ENCODE results near the gene TRAPPC8. TPM values are rescaled to one million over a fixed set of nuclear protein-coding genes. Genes with fewer than 3 reads are reported as not detected.
"Not testable (repeated sequence)": the region's sequence is repeated elsewhere in the genome, so short reads cannot be mapped to it uniquely, and the experiment has no call there.

Gene TRAPPC8
- total RNA-seq, 1 donor from 2014 or later = 106 TPM

DNA sequence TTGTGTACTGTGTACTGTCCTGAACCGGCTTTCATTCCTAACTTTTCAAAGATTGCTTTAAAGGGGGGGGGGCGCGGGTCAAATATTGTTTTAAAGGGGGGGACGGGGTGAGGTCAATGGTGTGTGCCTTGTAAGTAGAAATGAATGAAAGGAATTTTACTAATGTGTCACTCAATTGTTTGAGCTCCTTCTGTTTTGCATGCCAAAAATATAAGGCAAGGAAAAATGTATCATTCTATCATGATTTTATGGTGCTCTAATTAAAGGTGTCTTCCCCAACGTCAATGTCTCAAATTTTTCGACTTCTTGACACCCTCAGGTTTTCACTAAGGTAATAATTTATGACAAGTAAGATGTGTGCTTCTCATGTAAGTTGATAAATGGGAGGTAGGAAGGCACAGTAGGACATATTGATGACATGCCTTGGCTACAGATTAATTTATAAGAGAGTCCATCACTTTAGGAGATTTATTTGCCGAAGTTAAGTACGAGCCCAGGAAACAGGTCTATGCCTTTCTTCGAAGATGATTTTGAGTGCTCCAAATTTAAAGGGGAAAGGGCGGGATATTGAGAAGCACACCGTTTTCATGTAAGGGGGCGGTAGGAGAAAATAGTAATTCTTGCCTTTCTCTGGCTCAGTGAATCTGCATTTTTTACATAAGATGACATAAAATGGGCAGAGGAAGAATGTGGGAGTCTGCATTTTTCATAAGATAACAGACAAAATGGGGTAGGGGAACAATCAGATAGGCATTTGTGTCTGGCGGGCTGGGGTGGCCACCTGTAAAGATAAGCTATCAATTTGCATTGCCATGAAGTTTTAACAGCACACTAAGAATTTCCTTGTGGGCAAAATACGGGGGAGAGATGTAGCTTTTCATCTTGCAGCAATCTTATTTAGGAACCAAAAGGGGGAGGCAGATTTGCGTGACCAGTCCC is 1.2 kb upstream of the TRAPPC8 start:
- no peak for DNase-seq (ENCODE audit: low spot score in 2 of 2)
- FAIRE-seq = no peak

DNA sequence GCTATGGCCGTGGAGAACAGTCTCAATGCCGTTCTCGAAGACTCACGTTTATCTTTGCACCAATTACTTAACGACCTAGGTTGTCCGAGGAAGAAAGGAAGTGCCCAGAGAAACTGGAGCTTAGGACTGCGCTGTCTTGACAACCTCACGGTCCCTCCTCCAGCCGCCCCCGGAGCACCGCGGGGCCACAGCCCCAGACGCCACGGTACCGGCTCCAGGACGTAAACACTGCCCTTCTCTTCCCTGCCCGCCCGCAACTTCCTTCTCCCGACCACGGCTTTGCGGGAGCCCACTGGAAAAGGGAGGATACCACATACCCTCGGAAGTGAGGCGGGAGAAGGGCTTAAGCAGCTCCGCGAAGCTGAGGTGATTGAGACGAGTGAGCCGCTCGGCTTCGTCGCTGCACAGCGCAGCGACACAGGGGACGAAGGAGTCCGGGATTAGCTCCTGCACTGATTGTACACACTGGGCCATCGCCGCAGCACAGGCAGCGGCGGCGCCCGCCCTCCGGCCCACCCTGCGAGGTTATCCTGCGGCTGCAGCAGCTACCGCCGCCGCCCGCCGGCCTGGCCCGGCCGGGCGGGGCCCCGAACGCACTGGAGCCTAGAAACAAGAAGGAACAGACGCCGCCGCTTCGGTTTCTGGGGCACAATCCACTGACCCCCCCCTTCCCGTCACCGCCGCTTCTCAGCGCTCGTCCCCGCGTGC is 483 bp downstream of the TRAPPC8 start:
- FAIRE-seq = no peak
- DNase-seq (ENCODE audit: low spot score in 2 of 2) = peak in 1 of 2 donors; percentile 38

GRCh38 chr18:31941010-31941809 is 1.7 kb downstream of the TRAPPC8 start:
- DNase-seq (ENCODE audit: low spot score in 2 of 2) (no peak), FAIRE-seq (no peak)

GRCh38 chr18:31934773-31935172 is 8.2 kb downstream of the TRAPPC8 start:
- DNase-seq (ENCODE audit: low spot score in 2 of 2); FAIRE-seq: not testable (repeated sequence)

DNA sequence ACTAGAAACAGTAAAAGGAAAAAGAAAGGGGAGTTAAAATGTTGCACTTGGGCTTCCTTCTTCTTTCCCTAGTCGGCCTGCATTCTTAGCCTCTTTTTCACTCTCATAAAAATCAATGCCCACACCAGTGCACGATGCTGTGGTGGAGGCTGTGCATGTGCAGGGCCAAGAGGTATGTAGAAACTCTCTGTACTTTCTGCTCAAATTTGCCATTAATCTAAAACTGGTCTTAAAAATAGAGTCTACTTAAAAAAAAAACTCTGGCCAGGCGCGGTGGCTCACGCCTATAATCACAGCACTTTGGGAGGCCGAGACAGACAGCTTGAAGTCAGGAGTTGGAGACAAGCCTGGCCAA is 11.1 kb downstream of the TRAPPC8 start:
- FAIRE-seq = no peak

DNA sequence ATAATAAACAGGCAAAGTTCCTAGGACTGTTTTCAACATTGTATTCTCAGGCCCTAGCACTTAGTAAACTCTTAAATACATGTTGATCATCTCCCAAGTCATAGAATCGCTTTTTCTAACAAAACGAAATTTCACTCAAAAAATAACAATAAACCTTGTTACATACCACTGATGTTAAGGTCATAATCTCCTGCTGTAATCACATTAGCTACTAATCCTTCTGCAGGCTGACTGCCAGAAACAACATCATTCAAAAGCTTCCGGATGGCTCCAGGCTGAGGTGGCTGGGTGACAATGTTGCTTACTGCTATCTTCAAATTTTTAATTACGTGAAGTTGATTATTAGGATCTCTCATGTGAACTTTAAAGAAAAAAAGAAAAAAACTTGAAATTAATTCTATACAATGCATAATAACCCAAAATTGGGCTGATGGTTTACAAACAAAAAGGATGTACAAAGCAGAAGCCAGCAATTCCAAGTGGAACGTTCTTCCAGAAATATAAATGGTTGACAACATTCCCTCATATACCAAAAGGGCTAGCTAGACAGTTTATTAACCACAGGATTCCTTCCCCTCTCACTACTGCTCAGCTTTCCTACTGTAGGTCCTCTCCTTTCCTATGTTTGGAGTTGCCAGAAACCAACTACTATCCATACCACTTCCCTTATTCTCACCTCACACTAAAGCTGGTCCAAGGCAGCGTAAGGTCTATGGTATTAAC is 11.6 kb downstream of the TRAPPC8 start:
- no peak for DNase-seq (ENCODE audit: low spot score in 2 of 2)
- no peak for FAIRE-seq

More for the DNA sequence above, 11.1 kb downstream of the TRAPPC8 start:
- DNase-seq (ENCODE audit: low spot score in 2 of 2) = no peak

DNA sequence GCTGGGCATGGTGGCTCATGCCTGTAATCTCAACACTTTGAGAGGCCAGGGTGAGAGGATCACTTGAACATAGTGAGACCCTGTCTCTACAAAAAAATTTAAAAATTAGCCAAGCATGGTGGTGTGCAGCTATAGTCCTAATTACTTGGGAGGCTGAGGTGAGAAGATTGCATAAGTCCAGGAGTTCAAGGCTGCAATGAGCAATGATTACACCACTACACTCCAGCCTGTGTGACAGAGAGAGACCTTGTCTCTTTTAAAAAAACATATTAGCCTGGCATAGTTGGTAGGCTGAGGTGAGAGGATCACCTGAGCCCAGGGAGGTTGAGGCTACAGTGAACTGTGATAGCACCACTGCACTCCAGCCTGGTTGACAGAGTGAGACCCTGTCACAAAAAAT is 13.7 kb downstream of the TRAPPC8 start:
- FAIRE-seq (no peak), DNase-seq (ENCODE audit: low spot score in 2 of 2) (no peak)

GRCh38 chr18:31926988-31927387 is 15.9 kb downstream of the TRAPPC8 start:
- not testable (repeated sequence) for FAIRE-seq

DNA sequence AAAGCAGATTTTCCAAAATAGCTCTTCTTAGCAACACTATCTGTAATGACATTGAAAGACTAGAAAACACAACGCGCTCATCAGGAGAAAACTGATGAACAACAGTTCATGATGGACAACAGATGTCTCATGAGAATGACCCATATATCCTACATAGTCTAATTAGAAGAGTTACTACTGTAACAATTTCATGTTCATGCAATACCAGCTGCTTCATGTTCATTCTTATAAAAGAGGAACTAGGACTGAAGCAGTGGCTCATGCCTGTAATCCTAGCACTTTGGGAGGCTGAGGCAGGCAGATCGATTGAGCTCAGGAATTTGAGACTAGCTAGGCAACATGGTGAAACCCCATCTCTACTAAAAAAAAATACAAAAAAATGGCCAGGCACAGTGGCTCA is 22.7 kb downstream of the TRAPPC8 start:
- DNase-seq (ENCODE audit: low spot score in 2 of 2) (no peak), FAIRE-seq (no peak)

More at GRCh38 chr18:31926988-31927387, 15.9 kb downstream of the TRAPPC8 start:
- DNase-seq (ENCODE audit: low spot score in 2 of 2) = not testable (repeated sequence)

DNA sequence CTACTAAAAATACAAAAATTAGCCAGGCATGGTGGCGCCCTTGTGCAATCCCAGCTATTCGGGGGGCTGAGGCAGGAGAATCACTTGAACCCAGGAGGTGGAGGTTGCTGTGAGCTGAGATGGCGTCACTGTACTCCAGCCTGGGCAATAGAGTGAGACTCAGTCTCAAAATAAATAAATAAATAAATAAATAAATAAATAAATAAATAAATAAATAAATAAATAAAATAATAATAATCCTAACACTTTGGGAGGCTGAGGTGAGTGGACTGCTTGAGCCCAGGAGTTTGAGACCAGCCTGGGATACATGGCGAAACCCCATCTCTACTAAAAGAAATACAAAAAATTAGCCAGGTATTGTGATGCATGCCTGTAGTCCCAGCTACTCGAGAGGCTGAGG is 23.6 kb downstream of the TRAPPC8 start:
- FAIRE-seq; DNase-seq (ENCODE audit: low spot score in 2 of 2): not testable (repeated sequence)

GRCh38 chr18:31918733-31919132 is 24.2 kb downstream of the TRAPPC8 start:
- FAIRE-seq (no peak), DNase-seq (ENCODE audit: low spot score in 2 of 2) (no peak)

- DNase-seq (ENCODE audit: low spot score in 2 of 2) (no peak), FAIRE-seq (no peak)
Observed at GRCh38 chr18:31901063-31901462, 41.9 kb downstream of the TRAPPC8 start.

DNA sequence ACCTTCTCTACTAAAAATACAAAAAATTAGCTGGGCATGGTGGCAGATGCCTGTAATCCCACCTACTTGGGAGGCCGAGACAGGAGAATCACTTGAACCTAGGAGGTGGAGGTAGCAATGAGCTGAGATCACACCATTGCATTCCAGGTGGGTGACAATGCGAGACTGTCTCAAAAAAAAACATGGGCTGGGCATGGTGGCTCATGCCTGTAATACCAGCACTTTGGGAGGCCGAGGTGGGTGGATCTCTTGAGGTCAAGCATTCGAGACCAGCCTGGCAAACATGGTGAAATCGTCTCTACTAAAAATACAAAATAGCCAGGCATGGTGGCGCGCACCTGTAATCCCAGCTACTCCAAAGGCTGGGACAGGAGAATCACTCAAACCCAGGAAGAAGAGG is 43.2 kb downstream of the TRAPPC8 start:
- DNase-seq (ENCODE audit: low spot score in 2 of 2); FAIRE-seq: not testable (repeated sequence)

DNA sequence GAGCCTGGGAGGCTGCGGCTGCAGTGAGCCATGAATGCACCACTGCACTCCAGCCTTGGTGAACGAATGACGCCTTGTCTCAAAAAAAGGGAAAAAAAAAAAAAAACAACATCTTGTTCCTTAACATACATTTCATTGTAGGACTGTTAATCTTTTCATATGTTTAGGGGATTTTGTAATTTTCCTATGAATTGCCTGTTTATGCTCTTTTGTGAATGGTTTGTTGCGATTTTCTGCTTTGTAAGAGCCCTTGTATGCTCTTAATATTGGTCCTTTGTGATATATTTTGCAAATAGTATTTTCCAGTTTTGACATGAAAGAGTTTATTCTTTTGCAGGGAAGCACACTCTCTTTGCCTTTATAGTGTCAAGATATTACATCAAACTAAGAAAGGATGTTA is 50.0 kb downstream of the TRAPPC8 start:
- no peak for DNase-seq (ENCODE audit: low spot score in 2 of 2)
- FAIRE-seq = no peak

- no peak for DNase-seq (ENCODE audit: low spot score in 2 of 2)
- no peak for FAIRE-seq
Observed at GRCh38 chr18:31891566-31891965, 51.4 kb downstream of the TRAPPC8 start.

GRCh38 chr18:31884020-31884419 is 58.9 kb downstream of the TRAPPC8 start:
- no peak for DNase-seq (ENCODE audit: low spot score in 2 of 2)

GRCh38 chr18:31880186-31880898 is 62.6 kb downstream of the TRAPPC8 start:
- no peak for DNase-seq (ENCODE audit: low spot score in 2 of 2)
- no peak for FAIRE-seq

More at GRCh38 chr18:31884020-31884419, 58.9 kb downstream of the TRAPPC8 start:
- no peak for FAIRE-seq

- DNase-seq (ENCODE audit: low spot score in 2 of 2) (no peak), FAIRE-seq (no peak)
Observed at GRCh38 chr18:31878358-31878757, 64.6 kb downstream of the TRAPPC8 start.

DNA sequence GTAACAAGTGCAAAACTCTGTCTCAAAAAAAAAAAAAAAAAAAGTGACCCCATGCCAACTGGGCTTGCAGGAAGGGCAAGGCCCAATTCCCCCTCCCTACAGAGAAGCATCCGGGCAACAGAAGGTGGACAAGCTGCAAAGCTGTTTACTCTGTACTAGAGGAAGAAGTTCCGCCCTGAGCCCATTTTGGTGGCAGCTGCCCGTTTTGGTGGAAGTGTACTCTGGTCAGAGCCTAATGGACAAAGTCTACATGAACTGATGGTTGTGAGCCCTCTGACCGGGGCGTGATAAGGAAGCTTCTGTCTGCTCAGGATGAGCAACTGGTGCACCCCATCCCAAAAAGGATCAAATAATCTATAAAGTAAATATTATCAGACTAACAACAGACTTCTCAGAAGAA is 65.0 kb downstream of the TRAPPC8 start:
- DNase-seq (ENCODE audit: low spot score in 2 of 2) (no peak), FAIRE-seq (no peak)

Data from frontal cortex (tissue), 4 donors.